BLaER1 treated with 17β-estradiol and CSF1 and Interleukin-3, amounts not matched to agents 10 nM and 100 nM (cell line): ENCODE data around the gene SPRR2F.
"Not testable (repeated sequence)": the region's sequence is repeated elsewhere in the genome, so short reads cannot be mapped to it uniquely, and the experiment has no call there.

ENCODE experiments used
- H3K27ac ChIP-seq, 11 experiments: shearing (Covaris generic); formaldehyde crosslinking; 2 replicates each; pipeline ENCODE4 v1.8.1; 2022
- H3K27me3 ChIP-seq, 11 experiments: shearing (Covaris generic); formaldehyde crosslinking; 2 replicates each; pipeline ENCODE4 v1.8.1; 2022
- H3K36me3 ChIP-seq, 11 experiments: shearing (Covaris generic); formaldehyde crosslinking; 2 replicates each; pipeline ENCODE4 v1.8.1; 2022
- H3K4me1 ChIP-seq, 10 experiments: shearing (Covaris generic); formaldehyde crosslinking; 2 replicates each; pipeline ENCODE4 v1.8.1; 2022
- H3K4me2 ChIP-seq, 11 experiments: shearing (Covaris generic); formaldehyde crosslinking; 2 replicates each; pipeline ENCODE4 v1.8.1; 2022
- H3K4me3 ChIP-seq, 10 experiments: shearing (Covaris generic); formaldehyde crosslinking; 2 replicates each; pipeline ENCODE4 v1.8.1; 2022
- H3K9ac ChIP-seq, 11 experiments: shearing (Covaris generic); formaldehyde crosslinking; 2 replicates each; pipeline ENCODE4 v1.8.1; 2022
- H3K9me3 ChIP-seq, 11 experiments: shearing (Covaris generic); formaldehyde crosslinking; replicated peaks in 1 of 11; 2 replicates each; pipeline ENCODE4 v1.8.1; 2022
- H4K20me1 ChIP-seq, 11 experiments: shearing (Covaris generic); formaldehyde crosslinking; 2 replicates each; pipeline ENCODE4 v1.8.1; 2022
- Cebpa-rat ChIP-seq, 11 experiments: shearing (Covaris generic); IDR thresholded peaks; 2 replicates each; pipeline ENCODE4 v1.8.1; 2022

The SPRR2F gene

GRCh38 chr1:153125536-153125935, 12.2 kb upstream of the SPRR2F start:
- no peaks in the 10 kb centered on the region for H3K27me3 ChIP-seq
- H3K4me1 ChIP-seq = peaks cover 0 to 41% (median 22%) of the 10 kb centered on the region in 10 experiments; a peak in 16 of 20 replicates
- no peaks in the 10 kb centered on the region for H4K20me1 ChIP-seq
- H3K4me2 ChIP-seq = no peak overlapping the region
- peaks cover 31 to 47% (median 34%) of the 10 kb centered on the region in 11 experiments for H3K9me3 ChIP-seq
- peaks cover 0 to 6% (median 0%) of the 10 kb centered on the region in 11 experiments; a peak in 3 of 22 replicates for H3K36me3 ChIP-seq
- TF ChIP-seq Cebpa-rat (IDR thresholded peaks at IDR 0.05) = no peak
- H3K4me3 ChIP-seq = no peak overlapping the region; a peak in 1 of 20 replicates
- H3K27ac ChIP-seq = no peak overlapping the region
- H3K9ac ChIP-seq = no peak overlapping the region

- Histone ChIP-seq H3K9me3 (peaks cover 23 to 40% (median 35%) of the 10 kb centered on the region in 11 experiments), H3K27ac (peak overlapping the region in 4 of 11 experiments; percentile 70 to 88 (median 80); a peak in 7 of 22 replicates)
Measured at GRCh38 chr1:153123793-153124192, 10.5 kb upstream of the SPRR2F start.

DNA sequence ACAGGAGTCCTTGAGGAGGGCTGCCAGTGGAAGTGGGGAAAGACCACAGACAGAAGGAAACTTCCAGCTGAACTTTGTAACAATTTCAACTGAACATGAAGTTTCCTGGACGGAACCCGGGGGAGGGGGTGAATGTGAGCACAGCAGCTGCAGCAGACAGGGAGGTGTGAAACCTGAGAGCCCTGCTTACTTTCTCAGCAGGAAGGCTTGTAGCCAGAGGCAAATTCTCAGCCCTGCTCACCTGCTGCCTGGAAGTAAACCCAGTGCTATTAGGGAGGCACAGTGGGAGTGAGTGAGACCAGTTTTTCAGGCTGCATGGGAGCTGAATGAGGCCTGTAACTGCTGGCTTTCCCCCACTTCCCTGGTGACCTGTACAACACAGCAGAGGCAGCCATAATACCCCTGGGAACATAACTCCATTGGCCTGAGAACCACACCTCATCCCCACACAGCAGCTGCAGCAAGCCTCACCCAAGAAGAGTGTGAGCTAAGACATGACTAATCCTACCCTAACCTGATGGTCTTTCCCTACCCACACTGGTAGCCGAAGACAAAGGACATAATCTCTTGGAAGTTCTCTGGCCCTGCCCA, 9.6 kb upstream of the SPRR2F start:
- Histone ChIP-seq H4K20me1 (no peaks in the 10 kb centered on the region), H3K36me3 (peaks cover 0 to 6% (median 0%) of the 10 kb centered on the region in 11 experiments; a peak in 3 of 22 replicates), H3K4me1 (peaks cover 0 to 41% (median 22%) of the 10 kb centered on the region in 10 experiments; a peak in 16 of 20 replicates), H3K4me2 (peak overlapping the region in 9 of 11 experiments; percentile 40 to 83 (median 67); a peak in 18 of 22 replicates), H3K9me3 (peaks cover 23 to 40% (median 35%) of the 10 kb centered on the region in 11 experiments), H3K9ac (peak overlapping the region in 6 of 11 experiments; percentile 0 to 76 (median 62); a peak in 11 of 22 replicates), H3K4me3 (peak overlapping the region in 1 of 10 experiments; percentile 13; a peak in 1 of 20 replicates), H3K27me3 (no peaks in the 10 kb centered on the region), H3K27ac (peak overlapping the region in 6 of 11 experiments; percentile 30 to 88 (median 73); a peak in 11 of 22 replicates)
- peak in 3 of 11 experiments; percentile 70 to 93 (median 78); a peak in 6 of 22 replicates for TF ChIP-seq Cebpa-rat (IDR thresholded peaks at IDR 0.05)

More at GRCh38 chr1:153123793-153124192, 10.5 kb upstream of the SPRR2F start:
- peaks cover 0 to 41% (median 22%) of the 10 kb centered on the region in 10 experiments; a peak in 16 of 20 replicates for H3K4me1 ChIP-seq
- not testable (repeated sequence) for H3K27me3 ChIP-seq, H3K4me3 ChIP-seq, H3K36me3 ChIP-seq, H4K20me1 ChIP-seq
- peak overlapping the region in 6 of 11 experiments; percentile 65 to 83 (median 72); a peak in 8 of 22 replicates for H3K4me2 ChIP-seq
- H3K9ac ChIP-seq = peak overlapping the region in 3 of 11 experiments; percentile 65 to 76 (median 73); a peak in 6 of 22 replicates

- Histone ChIP-seq H3K9ac (no peak overlapping the region), H3K4me1 (peaks cover 0 to 41% (median 22%) of the 10 kb centered on the region in 10 experiments; a peak in 16 of 20 replicates), H3K4me2 (peak overlapping the region in 3 of 11 experiments; percentile 65 to 83 (median 79); a peak in 2 of 22 replicates), H3K27me3 (no peaks in the 10 kb centered on the region), H3K9me3 (peaks cover 23 to 36% (median 30%) of the 10 kb centered on the region in 11 experiments), H3K4me3 (no peak overlapping the region), H3K27ac (peak overlapping the region in 3 of 11 experiments; percentile 70 to 88 (median 76); a peak in 3 of 22 replicates), H3K36me3 (peaks cover 0 to 6% (median 0%) of the 10 kb centered on the region in 11 experiments; a peak in 3 of 22 replicates), H4K20me1 (no peaks in the 10 kb centered on the region)
- TF ChIP-seq Cebpa-rat (IDR thresholded peaks at IDR 0.05) = no peak
Measured at GRCh38 chr1:153120945-153121344, 7.6 kb upstream of the SPRR2F start.

DNA sequence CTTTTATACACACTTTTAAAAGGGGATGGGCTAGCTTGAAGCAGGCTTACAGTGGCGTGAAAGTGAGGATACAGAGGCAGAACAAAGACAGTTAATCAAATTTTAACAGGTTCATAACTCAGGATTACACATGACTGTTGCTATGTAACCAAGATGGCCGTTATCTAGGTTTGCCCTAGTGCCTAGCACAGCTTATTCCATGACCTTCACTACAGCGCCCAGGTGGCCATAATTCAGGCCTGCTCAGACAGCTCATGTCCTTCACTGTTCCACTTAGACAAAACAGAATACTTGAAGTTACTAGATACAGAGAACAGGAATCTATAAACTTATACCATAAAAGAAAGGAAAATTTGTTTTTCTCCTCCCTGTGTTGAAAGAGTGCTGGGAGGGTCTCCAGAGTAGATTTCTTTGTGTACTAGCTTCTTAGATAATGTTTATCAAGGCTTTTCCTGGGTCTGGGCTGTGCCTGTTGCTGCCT, 6.2 kb upstream of the SPRR2F start:
- H3K4me2 ChIP-seq = no peak overlapping the region

GRCh38 chr1:153115264-153115663, 1.9 kb upstream of the SPRR2F start:
- not testable (repeated sequence) for H4K20me1 ChIP-seq, H3K27me3 ChIP-seq, H3K4me1 ChIP-seq, H3K9ac ChIP-seq, H3K4me3 ChIP-seq, H3K9me3 ChIP-seq, H3K36me3 ChIP-seq, H3K27ac ChIP-seq
- H3K4me2 ChIP-seq = 0 out of 22 replicates have a peak overlapping the region, but pooled peaks of 1 of the 11 experiments have one; percentile 0

More for the DNA sequence above, 6.2 kb upstream of the SPRR2F start:
- H3K27ac ChIP-seq = no peak overlapping the region
- no peak overlapping the region for H3K4me3 ChIP-seq
- peaks cover 9 to 22% (median 16%) of the 10 kb centered on the region in 11 experiments for H3K9me3 ChIP-seq
- H3K9ac ChIP-seq = no peak overlapping the region
- H3K36me3 ChIP-seq = peaks cover 0 to 2% (median 0%) of the 10 kb centered on the region in 11 experiments; a peak in 2 of 22 replicates
- TF ChIP-seq Cebpa-rat (IDR thresholded peaks at IDR 0.05) = no peak
- no peaks in the 10 kb centered on the region for H3K27me3 ChIP-seq
- peaks cover 0 to 37% (median 22%) of the 10 kb centered on the region in 10 experiments; a peak in 16 of 20 replicates for H3K4me1 ChIP-seq
- no peaks in the 10 kb centered on the region for H4K20me1 ChIP-seq

GRCh38 chr1:153112454-153112853, 862 bp downstream of the SPRR2F start:
- peaks cover 3 to 11% (median 6%) of the 10 kb centered on the region in 11 experiments; a peak in 20 of 22 replicates for H3K9me3 ChIP-seq
- H3K4me2 ChIP-seq, H3K27me3 ChIP-seq, H4K20me1 ChIP-seq, H3K27ac ChIP-seq, H3K36me3 ChIP-seq, H3K4me3 ChIP-seq, H3K9ac ChIP-seq, H3K4me1 ChIP-seq: not testable (repeated sequence)

- H3K27me3 ChIP-seq = no peaks in the 10 kb centered on the region
- no peaks in the 10 kb centered on the region for H3K4me1 ChIP-seq
- H3K4me3 ChIP-seq = no peak overlapping the region
- peaks cover 5 to 15% (median 8%) of the 10 kb centered on the region in 11 experiments; a peak in 17 of 22 replicates for H3K9me3 ChIP-seq
- H4K20me1 ChIP-seq = no peaks in the 10 kb centered on the region
- H3K36me3 ChIP-seq = no peaks in the 10 kb centered on the region
- no peak overlapping the region for H3K27ac ChIP-seq
- no peak for TF ChIP-seq Cebpa-rat (IDR thresholded peaks at IDR 0.05)
- H3K4me2 ChIP-seq = no peak overlapping the region
- no peak overlapping the region for H3K9ac ChIP-seq
Measured at GRCh38 chr1:153100245-153100644, 13.1 kb downstream of the SPRR2F start.

DNA sequence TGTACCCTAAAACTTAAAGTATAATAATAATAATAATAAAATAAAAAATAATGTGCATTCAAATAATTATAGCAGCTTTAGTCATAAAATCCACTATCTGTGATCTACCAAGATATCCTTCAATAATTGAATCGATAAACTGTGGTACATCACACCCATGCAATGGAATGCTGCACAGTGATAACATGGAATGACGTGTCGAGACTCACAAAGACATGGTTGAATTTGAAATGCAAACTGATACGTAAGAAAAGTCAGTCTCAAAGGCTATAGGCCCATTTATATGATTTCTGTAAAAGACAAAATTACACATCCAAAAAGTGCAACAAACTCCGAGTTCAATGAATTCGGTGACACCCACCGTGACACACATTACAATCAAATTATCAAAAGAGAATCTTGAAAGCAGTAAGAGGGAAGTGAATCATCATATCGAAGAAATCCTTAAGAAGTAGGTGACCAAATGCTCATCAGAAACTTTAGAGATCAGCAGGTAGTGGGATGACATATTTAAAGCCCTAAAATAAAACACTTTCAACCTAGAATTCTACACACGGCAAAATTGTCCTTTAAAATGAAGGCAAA, 13.8 kb downstream of the SPRR2F start:
- H3K4me2 ChIP-seq = no peak overlapping the region
- H3K4me1 ChIP-seq = no peaks in the 10 kb centered on the region
- no peak overlapping the region for H3K27ac ChIP-seq
- H3K36me3 ChIP-seq = no peaks in the 10 kb centered on the region
- no peaks in the 10 kb centered on the region for H3K27me3 ChIP-seq
- H3K9ac ChIP-seq = no peak overlapping the region
- no peaks in the 10 kb centered on the region for H4K20me1 ChIP-seq
- TF ChIP-seq Cebpa-rat (IDR thresholded peaks at IDR 0.05) = no peak
- no peak overlapping the region for H3K4me3 ChIP-seq
- H3K9me3 ChIP-seq = peaks cover 0 to 12% (median 2%) of the 10 kb centered on the region in 11 experiments; a peak in 11 of 22 replicates
